ENCODE data around the gene STIM2. TPM values are rescaled to one million over a fixed set of nuclear protein-coding genes. Genes with fewer than 3 reads are reported as not detected.

STIM2 gene
- total RNA-seq, 2 donors from 2014 or later: 20.7 to 30.3 TPM

GRCh38 chr4:26854701-26855100 lies 5.9 kb upstream of the STIM2 start:
- H3K4me1 ChIP-seq: no peaks in the 10 kb centered on the region
- no peaks in the 10 kb centered on the region for H3K27me3 ChIP-seq
- H3K9ac ChIP-seq (ENCODE audit: low read depth in 2 of 2, low read length in 2 of 2): no peak overlapping the region
- no peak for DNase-seq
- no peaks in the 10 kb centered on the region for H3K9me3 ChIP-seq
- intact Hi-C loops (cut with DNase I): no loop called here
- H3K36me3 ChIP-seq: no peaks in the 10 kb centered on the region
- no peak overlapping the region for H3K27ac ChIP-seq
- TF ChIP-seq, protein P1, sequence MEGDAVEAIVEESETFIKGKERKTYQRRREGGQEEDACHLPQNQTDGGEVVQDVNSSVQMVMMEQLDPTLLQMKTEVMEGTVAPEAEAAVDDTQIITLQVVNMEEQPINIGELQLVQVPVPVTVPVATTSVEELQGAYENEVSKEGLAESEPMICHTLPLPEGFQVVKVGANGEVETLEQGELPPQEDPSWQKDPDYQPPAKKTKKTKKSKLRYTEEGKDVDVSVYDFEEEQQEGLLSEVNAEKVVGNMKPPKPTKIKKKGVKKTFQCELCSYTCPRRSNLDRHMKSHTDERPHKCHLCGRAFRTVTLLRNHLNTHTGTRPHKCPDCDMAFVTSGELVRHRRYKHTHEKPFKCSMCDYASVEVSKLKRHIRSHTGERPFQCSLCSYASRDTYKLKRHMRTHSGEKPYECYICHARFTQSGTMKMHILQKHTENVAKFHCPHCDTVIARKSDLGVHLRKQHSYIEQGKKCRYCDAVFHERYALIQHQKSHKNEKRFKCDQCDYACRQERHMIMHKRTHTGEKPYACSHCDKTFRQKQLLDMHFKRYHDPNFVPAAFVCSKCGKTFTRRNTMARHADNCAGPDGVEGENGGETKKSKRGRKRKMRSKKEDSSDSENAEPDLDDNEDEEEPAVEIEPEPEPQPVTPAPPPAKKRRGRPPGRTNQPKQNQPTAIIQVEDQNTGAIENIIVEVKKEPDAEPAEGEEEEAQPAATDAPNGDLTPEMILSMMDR (IDR thresholded peaks at IDR 0.05): no peak
- no peak overlapping the region for H3K4me3 ChIP-seq

DNA sequence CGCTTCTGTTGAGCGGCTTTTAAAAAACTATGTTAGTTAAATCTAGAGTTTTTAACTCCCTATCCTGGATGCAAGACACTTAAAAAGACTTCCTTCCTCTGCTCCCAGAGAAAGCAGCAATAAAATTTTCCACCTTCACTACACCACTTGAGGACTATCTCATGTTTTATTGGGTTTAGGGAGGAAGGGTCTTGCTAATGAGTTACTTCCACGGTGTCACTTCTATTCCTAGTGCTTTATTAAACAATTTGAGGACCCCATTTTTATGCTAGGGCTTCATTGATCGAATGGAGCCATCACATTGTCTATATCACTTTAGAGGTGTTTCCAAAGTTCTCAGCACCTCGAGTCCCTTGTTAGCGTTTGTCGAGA lies 3.7 kb upstream of the STIM2 start:
- H3K27ac ChIP-seq: peak overlapping the region; percentile 97
- no peaks in the 10 kb centered on the region for H3K36me3 ChIP-seq
- H3K9ac ChIP-seq (ENCODE audit: low read depth in 2 of 2, low read length in 2 of 2): peak overlapping the region; percentile 67 to 92
- intact Hi-C loops (cut with DNase I): no loop called here
- peak overlapping the region; percentile 54 for H3K4me3 ChIP-seq
- no peaks in the 10 kb centered on the region for H3K4me1 ChIP-seq
- TF ChIP-seq, protein P1 (IDR thresholded peaks at IDR 0.05): no peak
- H3K27me3 ChIP-seq: no peaks in the 10 kb centered on the region
- DNase-seq: no peak
- no peaks in the 10 kb centered on the region for H3K9me3 ChIP-seq

GRCh38 chr4:26857278-26858034 lies 3.2 kb upstream of the STIM2 start:
- DNase-seq: peak; percentile 88
- TF ChIP-seq, protein P1 (IDR thresholded peaks at IDR 0.05): no peak
- intact Hi-C loops (cut with DNase I): no loop called here
- Histone ChIP-seq H3K9me3 (no peaks in the 10 kb centered on the region), H3K9ac (ENCODE audit: low read depth in 2 of 2, low read length in 2 of 2) (peak overlapping the region; percentile 67 to 92), H3K36me3 (no peaks in the 10 kb centered on the region), H3K4me1 (no peaks in the 10 kb centered on the region), H3K4me3 (peak overlapping the region; percentile 54), H3K27ac (peak overlapping the region; percentile 97), H3K27me3 (no peaks in the 10 kb centered on the region)

DNA sequence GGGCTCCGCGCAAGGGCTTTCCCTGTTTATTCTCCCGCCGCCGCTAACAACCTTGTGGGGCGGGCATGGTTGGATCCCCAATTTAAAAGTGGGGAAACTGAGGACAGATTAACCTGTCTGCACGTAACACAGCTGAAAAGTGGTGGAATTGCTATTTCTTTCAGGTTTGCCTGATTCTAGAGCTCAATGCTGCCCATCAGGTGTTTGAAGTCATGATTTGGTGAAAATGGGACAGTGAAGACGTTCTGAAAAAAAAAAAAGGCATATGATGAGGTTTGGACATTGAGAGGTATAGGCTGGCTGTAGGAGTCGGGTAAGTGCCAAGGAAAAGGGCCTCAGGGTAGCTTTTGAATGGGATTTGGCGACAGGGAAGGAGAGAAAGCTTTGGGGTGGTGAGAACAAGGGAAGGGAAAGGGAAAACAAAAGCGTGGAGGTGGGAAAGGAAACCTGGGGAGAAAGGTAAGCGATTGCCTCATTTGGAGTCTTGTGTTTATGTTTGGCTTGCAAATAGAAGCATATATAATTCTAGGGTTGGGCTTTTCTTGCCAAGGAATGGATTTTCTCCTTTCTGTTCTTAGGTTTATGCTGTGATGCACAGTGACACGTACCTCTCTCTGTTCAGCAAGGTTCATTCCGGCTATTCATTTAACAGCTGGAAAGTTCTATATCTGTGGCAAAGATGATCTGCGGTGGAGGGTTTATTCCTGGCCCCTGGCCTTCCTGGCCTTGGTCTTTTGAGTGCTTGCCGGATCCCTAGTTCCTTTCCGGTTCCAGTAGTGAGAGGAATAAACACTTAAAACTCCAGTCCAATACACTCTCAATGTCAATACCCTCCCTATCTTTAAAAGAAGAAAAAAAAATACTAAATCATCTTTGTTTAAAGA lies 2.4 kb upstream of the STIM2 start:
- Histone ChIP-seq H3K9ac (ENCODE audit: low read depth in 2 of 2, low read length in 2 of 2) (peak overlapping the region; percentile 67 to 92), H3K36me3 (no peaks in the 10 kb centered on the region), H3K27ac (peak overlapping the region; percentile 97), H3K27me3 (no peaks in the 10 kb centered on the region), H3K9me3 (no peaks in the 10 kb centered on the region), H3K4me3 (peak overlapping the region; percentile 54), H3K4me1 (peaks cover 2% of the 10 kb centered on the region)
- DNase-seq: no peak
- TF ChIP-seq, protein P1 (IDR thresholded peaks at IDR 0.05): no peak
- intact Hi-C loops (cut with DNase I): no loop called here

GRCh38 chr4:26858947-26859401 lies 1.7 kb upstream of the STIM2 start:
- H3K4me1 ChIP-seq: peaks cover 7% of the 10 kb centered on the region
- H3K27me3 ChIP-seq: no peaks in the 10 kb centered on the region
- H3K9me3 ChIP-seq: no peaks in the 10 kb centered on the region
- H3K27ac ChIP-seq: peak overlapping the region; percentile 97
- TF ChIP-seq, protein P1 (IDR thresholded peaks at IDR 0.05): no peak
- DNase-seq: no peak
- peak overlapping the region in 1 of 2 donors; percentile 92 for H3K9ac ChIP-seq (ENCODE audit: low read depth in 2 of 2, low read length in 2 of 2)
- H3K36me3 ChIP-seq: no peaks in the 10 kb centered on the region
- intact Hi-C loops (cut with DNase I): no loop called here
- H3K4me3 ChIP-seq: peak overlapping the region; percentile 54

All from colonic mucosa (tissue), 4 donors.